Measurements from ENCODE around the gene IRF2BP2. TPM values are rescaled to one million over a fixed set of nuclear protein-coding genes. Genes with fewer than 3 reads are reported as not detected.

Gene IRF2BP2
- total and polyA plus RNA-seq, 2 of the 13 experiments (the other 11 are each of a cell fraction or from before 2014, with no cell fraction given): 140 to 147 TPM

- TF ChIP-seq ZFP91 (CRISPR knock-in tag; IDR thresholded peaks at IDR 0.05; ENCODE audit: borderline replicate concordance) (no peak; the same call in 1 of the 2 replicates), ZBTB42 (CRISPR knock-in tag; IDR thresholded peaks at IDR 0.05) (no peak), GTF3A (CRISPR knock-in tag; conservative IDR thresholded peaks at IDR 0.05) (no peak), HMG20B (CRISPR knock-in tag; conservative IDR thresholded peaks at IDR 0.05) (no peak), ZNF761 (CRISPR knock-in tag; conservative IDR thresholded peaks at IDR 0.05) (no peak), IRX3 (CRISPR knock-in tag; IDR thresholded peaks at IDR 0.05; ENCODE audit: borderline replicate concordance, low read depth) (no peak), PHF5A (CRISPR knock-in tag; IDR thresholded peaks at IDR 0.05; ENCODE audit: low read depth, unreplicated experiment) (no peak), CC2D1A (CRISPR knock-in tag; IDR thresholded peaks at IDR 0.05) (no peak), ARID2 (CRISPR knock-in tag; IDR thresholded peaks at IDR 0.05; ENCODE audit: borderline replicate concordance) (no peak), ZNF253 (CRISPR knock-in tag; IDR thresholded peaks at IDR 0.05; ENCODE audit: borderline replicate concordance) (no peak), ZNF20 (CRISPR knock-in tag; IDR thresholded peaks at IDR 0.05) (0 out of 2 replicates have a peak, but pooled peaks have one; percentile 61), SMAD9 (CRISPR knock-in tag; IDR thresholded peaks at IDR 0.05) (no peak), BRD4 (CRISPR knock-in tag; IDR thresholded peaks at IDR 0.05) (peak; percentile 86), ZNF136 (CRISPR knock-in tag; IDR thresholded peaks at IDR 0.05; ENCODE audit: low read depth) (no peak), CBX1 (IDR thresholded peaks at IDR 0.05; ENCODE audit: low read depth) (peak; percentile 30), ZNF326 (CRISPR knock-in tag; IDR thresholded peaks at IDR 0.05; ENCODE audit: borderline replicate concordance) (no peak), GABPA (IDR thresholded peaks at IDR 0.05; ENCODE audit: low read depth, low read length) (no peak), GABPA (CRISPR knock-in tag; IDR thresholded peaks at IDR 0.05; ENCODE audit: low read depth) (no peak), BCL6 (CRISPR knock-in tag; IDR thresholded peaks at IDR 0.05) (peak; percentile 47), ZNF766 (CRISPR knock-in tag; IDR thresholded peaks at IDR 0.05; ENCODE audit: borderline replicate concordance) (no peak), ZNF850 (CRISPR knock-in tag; conservative IDR thresholded peaks at IDR 0.05) (no peak), RBM39 (IDR thresholded peaks at IDR 0.05; ENCODE audit: low read depth, low read length, poor library complexity, severe bottlenecking) (no peak), KMT2B (CRISPR knock-in tag; IDR thresholded peaks at IDR 0.05) (no peak), NONO (IDR thresholded peaks at IDR 0.05) (no peak), NONO (CRISPR knock-in tag; conservative IDR thresholded peaks at IDR 0.05) (no peak), ZSCAN9 (CRISPR knock-in tag; IDR thresholded peaks at IDR 0.05; ENCODE audit: borderline replicate concordance) (no peak; the same call in 1 of the 2 replicates), DBP (CRISPR knock-in tag; IDR thresholded peaks at IDR 0.05; ENCODE audit: not compliant biosample characterization) (no peak), ZNF30 (CRISPR knock-in tag; IDR thresholded peaks at IDR 0.05) (no peak), DMTF1 (CRISPR knock-in tag; IDR thresholded peaks at IDR 0.05) (no peak)
Observed at GRCh38 chr1:234611847-234612351, 1.9 kb upstream of the IRF2BP2 start (continued).

All from HepG2 (cell line).